ENCODE data around the gene DPP9. TPM values are rescaled to one million over a fixed set of nuclear protein-coding genes. Genes with fewer than 3 reads are reported as not detected.

Gene DPP9
- total and polyA plus RNA-seq, 2 of the 8 experiments (the other 6 are each of a cell fraction or from before 2014, with no cell fraction given): 11.6 to 40.7 TPM

DNA sequence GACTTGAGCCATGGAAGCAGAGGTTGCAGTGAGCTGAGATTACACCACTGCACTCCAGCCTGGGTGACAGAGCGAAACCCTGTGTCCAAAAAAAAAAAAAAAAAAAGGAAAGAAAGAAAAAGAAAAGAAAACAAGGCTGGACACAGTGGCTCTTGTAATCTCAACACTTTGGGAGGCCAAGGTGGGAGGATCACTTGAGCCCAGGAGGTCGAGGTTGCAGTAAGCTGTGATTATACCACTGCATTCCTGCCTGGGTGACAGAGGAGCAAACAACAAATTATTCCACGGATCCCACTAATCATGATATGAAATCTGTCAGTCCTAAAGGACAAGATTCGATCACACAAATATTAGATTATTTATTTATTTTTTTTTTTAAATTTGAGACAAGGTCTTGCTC, 50.4 kb downstream of the DPP9 start:
- Histone ChIP-seq H3K4me2 (ENCODE audit: insufficient read depth in 1 of 2, low read depth in 2 of 2, low read length in 2 of 2) (no peak overlapping the region), H3K79me1 (ENCODE audit: low read depth, low read length) (no peaks in the 10 kb centered on the region), H3K79me2 (ENCODE audit: control insufficient read depth in 1 of 2, insufficient read depth in 2 of 2, low read length in 2 of 2) (no peaks in the 10 kb centered on the region; a peak in 1 of 4 replicates), H4K91ac (replicated peaks; ENCODE audit: insufficient read length, low read length) (no peak overlapping the region), H3K56ac (replicated peaks; ENCODE audit: insufficient read length, low read depth, low read length) (no peak overlapping the region), H3K18ac (ENCODE audit: extremely low read depth, low read length) (no peak overlapping the region), H3K23ac (ENCODE audit: insufficient read length) (no peak overlapping the region), H2AFZ (ENCODE audit: low read length) (no peak overlapping the region), H3K4me3 (ENCODE audit: extremely low read depth in 1 of 4, insufficient read depth in 2 of 4, low read depth in 3 of 4, low read length in 4 of 4) (no peak overlapping the region), H3K27ac (ENCODE audit: low read depth, low read length) (no peak overlapping the region), H2BK20ac (ENCODE audit: low read length) (no peak overlapping the region), H3K9me3 (ENCODE audit: insufficient read depth in 2 of 2, low read depth in 1 of 2, low read length in 1 of 2) (no peaks in the 10 kb centered on the region), H2BK15ac (ENCODE audit: low read length) (no peak overlapping the region), H3K23me2 (ENCODE audit: low read depth, low read length) (0 out of 2 replicates have a peak, but pooled peaks cover 2% of the 10 kb centered on the region), H4K8ac (ENCODE audit: extremely low read depth, insufficient read depth, low read length) (no peak overlapping the region), H2BK12ac (ENCODE audit: low read depth, low read length) (no peak overlapping the region), H4K20me1 (replicated peaks in 1 of 2; ENCODE audit: control insufficient read depth in 1 of 2, insufficient read depth in 2 of 2, low read length in 2 of 2) (no peaks in the 10 kb centered on the region), H3K4me1 (replicated peaks in 1 of 4; ENCODE audit: control insufficient read depth in 3 of 4, insufficient read depth in 4 of 4, low read length in 3 of 4) (peaks cover 0 to 4% (median 1%) of the 10 kb centered on the region in 4 experiments; a peak in 4 of 7 replicates), H3K27me3 (replicated peaks in 1 of 4; ENCODE audit: control insufficient read depth in 3 of 4, extremely low read depth in 1 of 4, insufficient read depth in 3 of 4, low read length in 3 of 4) (no peaks in the 10 kb centered on the region; a peak in 1 of 7 replicates), H4K5ac (ENCODE audit: insufficient read length, low read depth, low read length) (no peak overlapping the region), H3K14ac (ENCODE audit: insufficient read length) (no peak overlapping the region), H3K4ac (replicated peaks; ENCODE audit: insufficient read length, low read depth, low read length) (no peak overlapping the region), H2BK120ac (replicated peaks; ENCODE audit: low read depth, low read length) (no peak overlapping the region), H2BK5ac (ENCODE audit: low read depth, low read length) (no peak overlapping the region), H3K9ac (replicated peaks in 1 of 4; ENCODE audit: extremely low read depth in 1 of 4, low read depth in 3 of 4, low read length in 3 of 4) (no peak overlapping the region), H3K36me3 (ENCODE audit: control insufficient read depth in 2 of 4, insufficient read depth in 4 of 4, low read length in 3 of 4) (peaks cover 0 to 5% (median 1%) of the 10 kb centered on the region in 4 experiments; a peak in 3 of 8 replicates), H2AK5ac (ENCODE audit: low read depth, low read length) (no peak overlapping the region)
- no peak for DNase-seq (ENCODE audit: low read depth in 1 of 2, low spot score in 2 of 2)
- CTCF ChIA-PET (ENCODE audit: partially characterized antibody): interaction anchor here (1.1 to 1.6 kb wide), 3 partner anchors 25 to 40 kb away, joined by 3 to 6 read pairs (median 6); no protein-coding TSS in a partner anchor
- POLR2A ChIA-PET (ENCODE audit: partially characterized antibody): interaction anchor here (0.5 to 1.0 kb wide), 4 partner anchors 11 to 697 kb away, joined by 3 read pairs; no protein-coding TSS in a partner anchor
- FAIRE-seq: no peak
- 78% methylated on average over 3 of the region's 4 CpGs; no CpG with 5 or more reads in 1 of the 2 experiments for WGBS, 2 experiments (ENCODE audit: extremely low coverage in 1 of 2, insufficient coverage in 1 of 2, insufficient read length in 1 of 2, insufficient replicate concordance in 2 of 2, low coverage in 1 of 2, low lambda C conversion rate in 2 of 2, missing lambda C conversion rate in 1 of 2)
- no peak for TF ChIP-seq GABPA (IDR thresholded peaks at IDR 0.05; ENCODE audit: borderline replicate concordance, insufficient read depth, low read length)
- no peak for TF ChIP-seq HDAC2 (IDR thresholded peaks at IDR 0.05; ENCODE audit: borderline replicate concordance in 1 of 2, low read depth in 2 of 2, low read length in 2 of 2)
- no peak for TF ChIP-seq CTBP2 (IDR thresholded peaks at IDR 0.05; ENCODE audit: borderline replicate concordance, insufficient read depth, insufficient read length, low read length)
- TF ChIP-seq CREB1 (IDR thresholded peaks at IDR 0.05): no peak
- TF ChIP-seq KDM4A (IDR thresholded peaks at IDR 0.05; ENCODE audit: low read depth, low read length, severe bottlenecking): no peak
- TF ChIP-seq CTCF (IDR thresholded peaks at IDR 0.05; ENCODE audit: control extremely low read depth in 1 of 3, insufficient read depth in 1 of 3, low read depth in 1 of 3, low read length in 3 of 3): no peak
- TF ChIP-seq RFX5 (IDR thresholded peaks at IDR 0.05; ENCODE audit: borderline replicate concordance, low read depth, low read length): no peak
- no peak for TF ChIP-seq GTF2F1 (IDR thresholded peaks at IDR 0.05; ENCODE audit: borderline replicate concordance, low read depth, low read length)
- TF ChIP-seq MAX (IDR thresholded peaks at IDR 0.05): no peak
- TF ChIP-seq POLR2A (IDR thresholded peaks at IDR 0.05; ENCODE audit: control extremely low read depth in 1 of 2, low read depth in 2 of 2, low read length in 2 of 2): no peak
- TF ChIP-seq TCF12 (IDR thresholded peaks at IDR 0.05; ENCODE audit: low read depth, low read length): no peak
